ENCODE measurements around the gene TBC1D16.
A peak's percentile ranks its signal among the peaks of the same experiment; 100 is the strongest.

The TBC1D16 gene

DNA sequence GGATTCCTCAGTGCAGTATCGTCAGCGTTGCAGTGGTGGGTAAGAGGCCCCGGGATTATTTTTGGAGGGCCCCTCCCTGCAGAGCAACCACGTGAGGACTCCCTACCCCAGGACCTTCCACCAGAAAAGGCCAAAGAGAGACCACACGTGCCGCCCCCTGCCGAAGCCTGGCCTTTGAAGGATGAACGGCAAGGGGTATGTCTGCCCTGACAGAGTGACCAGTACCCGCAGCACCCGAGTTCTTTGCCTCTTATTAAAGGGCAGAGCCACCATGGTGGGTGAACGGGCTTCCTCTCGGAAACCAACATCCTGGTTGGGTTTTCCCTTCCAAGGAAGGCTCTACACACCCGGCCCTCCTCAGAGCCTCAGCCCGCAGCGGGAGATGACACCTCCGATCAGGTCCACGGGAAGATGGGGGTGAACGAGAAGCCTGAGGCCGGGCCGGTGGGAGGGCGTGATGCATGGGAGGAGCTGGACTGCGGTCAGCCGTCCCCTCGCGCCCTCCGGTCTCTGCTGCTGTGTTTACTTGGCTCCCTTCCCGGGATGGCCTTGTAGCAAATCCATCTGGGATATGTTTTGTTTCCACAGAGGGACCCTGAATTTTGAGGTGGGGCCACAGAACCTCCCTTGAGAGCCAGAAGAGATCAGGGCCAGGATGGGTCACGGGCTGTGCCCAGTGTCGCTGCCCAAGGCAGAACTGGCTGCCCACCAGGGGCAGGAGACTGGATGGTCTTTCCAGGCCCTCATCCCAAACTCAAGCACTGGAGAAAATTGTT, 49.1 kb downstream of the TBC1D16 start:
- no peak for FAIRE-seq

DNA sequence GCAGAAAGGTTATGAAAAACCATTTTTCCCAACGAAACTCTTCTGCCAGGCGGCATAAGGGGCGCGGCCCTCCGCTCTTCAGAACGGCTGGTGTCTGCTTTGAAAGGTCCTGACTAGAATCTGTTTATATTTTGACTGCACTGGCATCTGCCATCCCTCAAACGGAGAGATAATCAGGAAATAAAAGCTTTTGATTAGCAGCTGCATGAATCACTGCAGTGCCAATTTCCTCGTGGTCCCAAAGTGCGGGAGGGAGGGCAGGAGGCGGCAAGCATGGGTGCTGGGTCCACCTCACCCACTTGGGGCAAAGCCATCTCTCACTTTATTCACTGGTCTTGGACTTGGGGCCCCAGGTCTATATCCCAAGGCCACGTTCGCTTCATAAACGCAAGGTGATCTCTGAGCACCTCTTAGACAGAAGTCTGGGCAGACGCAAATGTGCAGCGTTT, 49.7 kb downstream of the TBC1D16 start:
- no peak for FAIRE-seq

DNA sequence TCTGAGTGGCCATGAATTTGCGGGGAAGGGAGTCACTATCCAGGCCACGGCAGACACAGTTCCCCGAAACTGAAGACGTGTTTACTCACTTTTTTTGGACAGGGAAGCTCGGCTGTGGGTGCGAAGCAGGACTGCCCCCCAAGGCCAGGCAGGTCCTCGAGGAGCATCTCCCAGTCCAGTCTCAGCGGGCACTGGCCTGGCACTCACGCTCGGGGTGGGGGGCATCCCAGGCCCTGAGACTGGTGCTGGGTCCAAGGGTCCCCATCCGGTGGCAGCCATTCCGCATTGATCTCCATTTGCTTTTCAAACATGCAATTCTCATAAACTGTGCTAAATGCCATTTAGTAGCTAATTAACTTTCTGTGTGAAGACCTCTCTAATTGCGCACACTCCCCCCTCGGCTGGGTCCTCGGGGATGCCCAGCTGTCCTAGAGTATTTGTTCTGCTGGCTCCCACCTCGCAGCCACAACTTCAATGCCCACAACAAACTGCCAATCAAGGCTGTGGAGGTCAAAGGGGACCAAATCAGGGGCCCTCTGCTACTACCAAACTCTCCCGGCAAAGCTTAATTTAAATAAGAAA, 50.2 kb downstream of the TBC1D16 start:
- FAIRE-seq, result no peak

DNA sequence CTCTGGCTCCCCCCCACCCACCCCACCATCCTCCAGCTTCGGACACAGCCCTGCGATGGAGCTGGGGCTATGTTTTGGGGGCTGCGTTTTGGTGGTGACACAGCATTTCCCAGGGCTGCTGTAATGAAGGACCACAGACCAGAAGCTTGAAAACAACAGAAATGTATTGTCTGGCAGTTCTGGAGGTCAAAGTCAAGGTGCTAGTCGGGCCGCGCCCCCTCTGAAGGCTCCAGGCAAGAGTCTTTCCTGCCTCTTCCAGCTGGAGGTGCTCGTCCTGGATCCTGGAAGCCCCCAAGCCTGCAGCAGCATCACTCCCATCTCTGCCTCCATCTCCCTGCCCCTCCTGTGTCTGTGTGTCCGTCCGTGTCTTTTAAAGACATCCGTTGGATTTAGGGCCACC, 50.8 kb downstream of the TBC1D16 start:
- FAIRE-seq, result no peak

DNA sequence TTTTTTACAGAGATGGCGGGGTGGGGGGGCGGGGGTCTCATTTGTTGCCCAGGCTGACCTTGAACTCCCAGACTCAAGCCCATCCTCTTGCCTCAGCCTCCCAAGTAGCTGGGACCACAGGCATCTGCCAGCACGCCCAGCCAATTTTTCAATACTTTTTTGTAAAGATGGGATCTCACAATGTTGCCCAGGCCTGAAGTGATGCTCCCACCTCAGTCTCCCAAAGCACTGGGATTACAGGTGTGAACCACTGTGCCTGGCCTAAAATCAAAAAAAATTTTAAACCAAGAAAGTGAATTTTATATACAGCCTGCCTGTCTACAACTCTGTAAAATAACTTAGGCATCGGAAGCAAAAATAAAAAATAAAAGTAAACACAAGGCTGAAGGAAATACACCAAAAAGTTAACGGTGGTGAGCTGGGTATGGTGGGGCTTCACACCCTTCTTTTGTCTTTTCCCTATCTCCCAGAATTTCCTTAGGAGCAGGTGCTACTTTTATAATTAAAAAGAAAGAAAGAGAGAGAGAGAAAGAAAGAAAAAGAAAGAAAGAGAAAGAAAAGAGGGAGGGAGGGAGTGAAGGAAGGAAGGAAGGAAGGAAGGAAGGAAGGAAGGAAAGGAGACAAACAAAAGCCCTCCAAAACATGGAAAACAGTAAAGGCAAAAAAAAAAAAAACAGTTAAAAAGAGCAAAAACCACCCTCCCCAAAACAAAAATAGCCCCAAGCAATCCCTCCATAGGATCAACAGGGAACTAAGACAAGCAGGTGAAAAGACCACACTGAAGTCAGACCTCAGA, 51.4 kb downstream of the TBC1D16 start:
- FAIRE-seq, result no peak

DNA sequence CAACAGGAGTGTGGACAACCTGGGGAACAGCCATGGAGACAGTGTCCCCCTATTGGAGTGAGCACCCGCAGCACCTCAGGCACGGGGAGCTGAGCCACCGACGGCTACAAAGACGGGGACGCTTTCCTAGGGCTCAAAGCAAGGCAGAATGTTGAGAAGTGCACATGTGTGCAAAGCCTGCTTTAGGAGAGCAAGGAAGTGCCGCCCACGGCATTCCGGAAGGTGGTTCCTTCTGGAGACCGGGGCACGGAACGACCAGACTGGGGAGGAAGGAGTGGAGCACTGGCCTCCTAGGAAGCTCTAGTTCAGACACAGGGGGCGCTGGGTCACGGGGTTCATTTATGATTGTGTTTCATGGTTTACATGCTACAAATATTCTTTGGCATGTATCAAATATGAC, 52.2 kb downstream of the TBC1D16 start:
- FAIRE-seq, result no peak

DNA sequence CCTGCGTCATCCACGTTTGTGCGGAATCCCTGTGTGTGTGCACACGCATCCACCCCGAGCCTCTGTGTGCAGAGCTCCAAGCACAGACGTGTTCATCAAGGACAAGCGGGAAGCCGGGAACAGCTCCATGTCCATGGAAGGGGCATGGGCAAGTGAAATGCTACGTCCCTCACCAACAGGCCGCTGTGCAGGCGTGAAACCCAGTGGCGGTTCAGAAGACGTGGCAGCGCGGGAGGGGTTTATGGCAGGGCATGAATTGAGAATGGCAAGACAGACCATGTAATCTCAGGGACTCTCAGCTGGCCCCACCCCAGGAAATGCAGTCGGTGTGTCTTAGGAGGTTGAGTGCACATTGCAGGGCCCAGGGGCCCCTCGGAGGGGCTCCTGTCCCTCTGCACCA, 52.7 kb downstream of the TBC1D16 start:
- no peak for FAIRE-seq

DNA sequence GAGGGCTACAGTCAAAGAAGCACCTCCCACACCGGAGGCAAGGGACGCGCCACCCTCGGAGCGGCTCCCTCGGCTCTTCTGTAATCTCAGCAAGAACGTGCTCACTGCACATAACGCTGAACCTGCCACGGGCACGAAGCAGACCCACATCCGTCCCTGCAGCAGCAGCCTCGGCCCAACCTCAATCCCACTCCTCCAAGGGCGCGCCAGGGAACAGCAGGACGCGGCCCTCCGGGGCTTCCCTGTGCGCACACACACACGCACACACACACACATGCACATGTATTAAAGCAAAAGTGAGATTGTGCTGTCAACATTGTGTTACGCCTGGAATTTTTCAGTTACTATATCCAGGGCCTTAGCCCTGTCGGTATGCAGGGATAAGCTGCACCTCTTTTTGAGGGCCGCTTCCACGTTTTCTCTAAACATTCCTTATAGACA, 54.0 kb downstream of the TBC1D16 start:
- FAIRE-seq, result no peak

DNA sequence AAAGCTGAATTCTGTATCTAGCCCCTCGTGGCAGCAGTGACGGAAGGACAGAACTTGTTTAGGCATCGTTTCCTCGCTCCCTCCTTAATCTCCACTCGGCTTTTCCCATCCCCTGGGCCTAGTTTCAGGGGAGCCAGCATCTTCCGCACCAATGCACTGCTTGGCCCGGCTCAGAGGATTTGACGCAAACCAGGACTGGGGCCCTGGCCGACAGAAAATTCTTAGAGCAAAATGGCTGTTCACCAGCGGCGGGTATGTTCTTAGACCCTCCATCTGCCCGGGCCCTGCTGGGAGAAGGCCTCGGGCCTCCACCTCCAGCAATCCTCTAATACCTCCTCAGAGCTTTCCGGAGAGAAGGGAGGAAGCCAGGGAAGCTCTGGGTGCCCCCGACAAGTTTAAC, 54.6 kb downstream of the TBC1D16 start:
- no peak for FAIRE-seq

DNA sequence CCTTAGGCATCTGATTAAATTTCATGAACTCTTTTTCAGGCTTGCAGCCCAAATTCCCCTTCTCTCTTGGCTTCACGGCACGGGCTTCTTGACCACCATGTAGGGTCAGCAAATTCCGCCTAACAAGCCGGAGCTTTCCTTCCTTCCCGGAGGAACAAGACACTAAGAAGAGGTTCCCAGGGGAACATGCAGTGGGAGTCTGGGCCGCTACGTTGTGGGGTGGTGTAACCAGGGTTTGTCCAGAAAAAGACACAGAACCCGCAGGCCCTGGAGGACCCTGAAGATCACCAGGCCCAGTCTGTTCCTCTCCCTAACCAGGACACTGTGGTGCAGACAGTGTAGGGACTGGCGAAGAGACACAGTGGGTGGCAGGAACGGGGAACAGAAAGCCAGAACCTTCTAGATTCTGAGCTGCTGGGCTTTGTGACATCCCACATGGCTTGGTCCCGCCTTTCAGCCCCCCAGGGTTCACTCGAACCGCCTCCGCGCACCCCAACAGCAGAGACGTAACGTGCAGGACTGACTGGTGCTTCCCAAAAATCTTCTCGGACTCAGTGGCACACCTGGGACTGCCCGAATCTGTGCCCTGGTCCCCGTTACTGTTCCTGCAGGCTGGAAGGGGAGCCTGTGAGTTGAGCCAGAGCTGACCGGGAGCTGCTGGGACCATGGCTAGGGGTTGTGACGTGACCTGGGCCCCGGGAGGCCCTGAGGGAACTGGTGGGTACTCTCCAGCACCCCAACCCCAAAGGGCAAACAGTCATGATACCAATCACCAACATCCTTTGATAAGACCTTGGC, 55.2 kb downstream of the TBC1D16 start:
- FAIRE-seq, result no peak

DNA sequence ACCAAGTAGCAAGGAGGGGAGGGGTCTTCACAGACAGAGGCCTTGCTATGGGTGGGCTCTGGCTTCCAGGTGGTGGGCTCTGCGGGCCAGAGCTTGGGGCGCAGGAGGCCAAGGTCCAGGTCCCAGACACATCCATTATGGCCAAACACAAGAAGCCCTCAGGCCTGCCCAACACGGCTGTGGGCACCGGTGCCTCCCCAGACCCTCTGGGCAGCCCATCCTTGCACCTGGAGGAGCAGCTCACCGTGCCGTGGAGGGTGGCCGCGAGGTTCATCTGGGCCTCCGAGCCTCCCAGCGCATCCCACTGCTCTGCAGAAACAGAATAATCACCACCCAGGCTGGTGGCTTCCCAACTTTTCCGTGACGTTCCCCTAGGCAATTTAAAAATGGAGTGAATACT, 55.9 kb downstream of the TBC1D16 start:
- FAIRE-seq, result no peak

DNA sequence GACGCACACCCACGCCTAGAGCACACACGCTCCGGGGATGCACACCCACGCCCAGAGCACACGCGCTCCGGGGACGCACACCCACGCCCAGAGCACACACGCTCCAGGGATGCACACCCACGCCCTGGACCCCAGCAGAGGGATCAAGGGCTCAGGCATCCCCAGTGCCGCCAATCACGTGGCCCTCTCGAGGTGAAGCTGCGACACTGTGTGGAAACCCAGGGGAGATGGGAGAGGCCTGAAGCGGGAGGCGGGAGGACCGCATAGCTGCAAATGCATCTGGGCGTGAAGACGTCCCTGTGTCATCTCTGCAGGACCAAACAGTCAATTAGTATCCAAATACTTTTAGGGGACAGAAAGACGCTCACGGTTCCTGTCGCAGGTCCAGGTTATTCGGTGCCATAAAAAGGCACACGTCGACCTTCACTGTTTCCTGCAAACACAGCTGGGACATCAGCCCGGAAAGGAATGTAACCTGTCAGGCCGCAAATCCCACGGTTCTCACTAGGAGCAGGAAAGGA, 56.4 kb downstream of the TBC1D16 start:
- no peak for FAIRE-seq

DNA sequence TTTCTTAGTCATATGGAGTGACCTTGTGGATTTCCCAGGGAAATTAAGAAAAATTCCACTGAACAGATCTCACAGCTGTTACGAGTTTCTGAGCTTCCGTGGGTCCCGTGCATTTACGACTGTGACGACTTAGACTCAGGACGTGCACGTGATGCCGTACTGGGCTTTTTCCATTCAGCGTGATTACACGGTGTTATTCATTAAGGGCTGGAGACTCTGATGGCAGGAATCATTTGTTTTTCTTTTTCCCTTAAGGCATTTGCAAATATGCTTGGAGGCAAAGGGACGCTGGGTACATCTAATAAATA, 57.2 kb downstream of the TBC1D16 start:
- FAIRE-seq, result no peak

DNA sequence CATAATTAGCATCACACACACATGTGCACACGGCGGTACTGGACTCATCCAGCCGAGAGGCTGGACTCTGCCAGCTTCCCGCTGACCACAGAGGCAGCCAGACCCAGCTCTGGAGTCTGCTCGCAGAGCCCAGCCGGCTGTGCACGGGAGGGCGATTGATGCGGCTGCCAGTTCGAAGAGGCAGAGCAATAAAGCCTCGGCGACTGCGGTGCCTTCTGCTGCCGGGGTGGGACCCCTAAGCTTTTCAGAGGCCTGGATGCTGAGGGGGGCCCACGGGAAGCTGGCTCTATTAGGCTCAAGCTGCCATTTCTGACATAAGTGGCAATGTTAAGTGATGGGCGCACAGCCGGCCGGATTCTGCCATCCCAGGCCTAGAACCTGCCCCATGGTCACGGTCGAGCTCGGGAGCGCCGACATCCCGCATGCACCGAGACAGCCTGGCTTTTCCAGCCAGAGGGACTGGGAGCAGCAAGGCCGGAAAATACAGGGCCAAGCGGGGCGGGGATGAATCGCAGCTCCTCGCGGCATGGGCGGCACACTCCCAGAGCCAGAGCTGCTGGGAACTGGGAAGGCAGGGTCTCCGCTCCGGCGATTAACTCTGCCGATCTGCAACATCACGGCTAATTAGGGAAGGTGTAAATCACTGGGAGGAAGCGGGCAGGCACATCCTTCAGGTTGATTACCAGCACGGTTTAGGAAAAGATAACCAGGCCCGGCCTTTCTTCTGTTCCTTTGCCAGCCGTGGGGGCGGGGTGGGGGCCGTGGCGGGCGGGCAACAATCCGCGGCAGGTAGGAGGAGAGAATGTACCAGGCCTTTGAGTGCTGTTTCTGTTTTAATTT, 57.7 kb downstream of the TBC1D16 start:
- no peak for FAIRE-seq

DNA sequence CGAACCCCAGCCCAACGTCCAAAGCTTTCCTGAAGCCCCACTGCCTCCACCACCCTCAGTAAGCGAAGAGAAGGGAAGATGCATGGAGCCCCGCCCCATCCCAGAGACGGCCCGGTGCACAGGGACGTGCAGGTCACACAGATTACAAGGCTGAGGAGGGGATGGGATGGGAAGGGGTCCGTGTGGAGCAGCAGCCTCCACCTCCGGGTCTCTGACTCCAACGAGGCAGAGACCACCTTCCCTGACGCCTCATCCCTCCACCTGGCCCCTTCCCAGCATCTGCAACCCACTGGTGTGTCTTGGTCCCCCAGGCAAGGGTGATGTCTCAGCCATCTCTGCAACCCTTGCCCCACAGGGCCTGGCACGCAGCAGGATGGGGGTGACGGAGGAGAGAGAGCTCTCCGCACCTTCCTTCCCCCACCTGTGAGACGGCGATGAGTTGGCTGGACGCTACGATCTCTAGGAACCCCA, 58.5 kb downstream of the TBC1D16 start:
- no peak for FAIRE-seq

DNA sequence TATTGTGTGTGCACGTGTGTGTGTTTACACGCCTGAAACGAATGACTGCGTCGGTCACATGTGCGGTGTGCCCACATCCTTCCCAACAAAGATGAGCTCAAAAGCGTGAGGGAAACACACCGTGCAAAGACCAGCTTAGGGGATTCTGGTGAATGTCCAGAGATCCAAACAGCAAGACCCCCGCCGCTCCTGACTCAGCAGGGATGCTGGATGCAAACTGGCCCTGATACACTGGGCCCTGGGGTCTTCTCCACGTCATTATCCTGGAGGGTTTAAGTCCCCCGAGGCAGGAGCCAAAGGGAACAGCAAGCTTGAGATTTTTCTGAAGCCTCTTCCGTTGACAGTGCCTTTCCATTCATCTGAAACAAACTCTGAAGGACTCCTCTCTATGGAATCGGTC, 59.2 kb downstream of the TBC1D16 start:
- no peak for FAIRE-seq

DNA sequence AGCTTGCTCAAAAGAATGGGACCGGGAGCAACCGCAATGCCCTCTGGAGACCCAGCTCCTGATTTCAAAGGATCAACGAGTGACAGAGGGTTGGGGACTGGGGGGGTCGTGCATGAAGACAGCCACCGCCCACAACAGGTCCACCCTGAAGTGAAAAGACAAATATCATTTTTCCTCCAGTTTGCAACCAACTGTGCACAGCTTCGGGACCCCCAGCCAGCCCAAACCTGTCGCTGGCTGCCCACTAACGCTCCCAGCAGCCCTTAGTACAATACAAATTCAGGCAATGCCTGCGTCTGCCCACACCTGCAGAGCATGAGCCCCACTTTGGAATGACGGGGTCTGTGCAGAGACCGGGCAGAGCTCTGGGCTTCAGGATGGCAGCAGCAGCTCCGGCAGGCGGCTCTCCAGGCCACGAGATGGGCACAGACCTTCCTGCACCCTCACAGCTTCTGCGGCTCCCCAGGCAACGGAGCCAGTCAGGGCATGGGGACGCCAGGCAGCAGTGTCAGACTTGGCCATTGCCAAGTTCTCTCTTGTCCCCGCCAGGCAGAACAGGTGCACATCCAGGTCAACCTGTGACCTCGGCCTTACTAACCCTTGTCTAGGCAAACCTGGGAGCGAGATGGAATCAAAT, 60.1 kb downstream of the TBC1D16 start:
- FAIRE-seq, result no peak

DNA sequence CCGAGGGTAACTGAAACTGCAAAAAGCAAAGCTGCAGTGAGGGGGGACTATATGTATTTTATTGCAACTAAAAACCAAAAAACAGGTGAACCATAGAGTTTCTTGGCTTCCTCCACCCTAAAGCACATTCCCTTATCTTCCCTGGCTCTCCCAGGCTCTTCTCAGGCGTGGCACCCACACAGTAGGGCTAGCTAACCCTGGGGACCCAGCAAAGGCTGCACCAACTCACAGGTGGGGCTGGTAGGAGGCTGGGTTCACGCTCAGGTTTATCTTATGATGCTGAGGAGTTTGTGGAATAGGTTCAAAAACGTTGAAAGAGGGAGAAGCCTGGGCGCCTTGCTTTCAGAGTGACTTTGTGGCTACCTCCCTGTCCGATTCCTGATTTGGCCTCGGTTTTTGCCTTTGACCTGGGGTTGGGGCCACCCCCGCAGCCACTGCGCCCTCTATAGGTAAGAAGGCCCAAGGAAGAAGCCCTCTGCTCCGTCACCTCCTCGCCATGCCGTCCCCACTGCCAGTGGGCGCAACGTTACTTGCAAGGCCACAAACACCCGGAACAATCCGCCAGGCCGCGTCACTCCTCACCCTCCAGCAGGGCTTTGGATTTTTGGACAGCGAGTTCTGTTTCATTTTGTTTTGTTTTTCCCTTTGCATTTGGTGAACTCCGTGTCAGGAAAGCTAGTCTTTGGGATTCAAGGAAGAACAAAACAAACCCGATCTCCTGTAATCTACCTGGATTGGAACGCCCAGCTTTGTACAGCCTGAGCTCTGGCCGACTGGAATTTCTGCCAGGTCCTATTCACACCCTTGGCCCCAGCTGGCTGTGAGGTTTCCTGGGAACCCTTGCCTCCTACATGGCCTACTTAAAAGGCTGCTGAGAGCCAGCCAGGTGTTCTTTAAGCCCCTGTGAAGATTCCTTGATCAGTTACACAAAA, 60.8 kb downstream of the TBC1D16 start:
- no peak for FAIRE-seq

DNA sequence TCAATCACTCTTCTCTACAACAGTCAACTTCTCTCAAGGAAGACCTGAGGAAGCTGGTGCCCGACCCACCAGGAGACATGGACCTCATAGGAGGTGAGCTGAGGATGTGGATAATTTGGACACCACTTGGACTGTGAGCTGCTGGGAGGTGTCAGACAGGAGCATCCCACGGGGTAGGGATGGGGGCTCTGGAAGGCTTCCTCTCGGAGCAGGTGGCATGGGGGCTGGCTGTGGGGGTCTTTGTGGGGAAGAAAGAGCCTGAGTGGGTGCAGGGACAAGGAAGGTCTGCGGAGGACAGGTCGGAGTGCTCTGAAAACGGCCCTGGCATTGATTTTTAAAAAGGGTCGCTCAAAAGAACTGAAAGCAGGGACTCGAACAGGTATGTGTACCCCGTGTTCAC, 64.0 kb downstream of the TBC1D16 start:
- FAIRE-seq, result no peak

DNA sequence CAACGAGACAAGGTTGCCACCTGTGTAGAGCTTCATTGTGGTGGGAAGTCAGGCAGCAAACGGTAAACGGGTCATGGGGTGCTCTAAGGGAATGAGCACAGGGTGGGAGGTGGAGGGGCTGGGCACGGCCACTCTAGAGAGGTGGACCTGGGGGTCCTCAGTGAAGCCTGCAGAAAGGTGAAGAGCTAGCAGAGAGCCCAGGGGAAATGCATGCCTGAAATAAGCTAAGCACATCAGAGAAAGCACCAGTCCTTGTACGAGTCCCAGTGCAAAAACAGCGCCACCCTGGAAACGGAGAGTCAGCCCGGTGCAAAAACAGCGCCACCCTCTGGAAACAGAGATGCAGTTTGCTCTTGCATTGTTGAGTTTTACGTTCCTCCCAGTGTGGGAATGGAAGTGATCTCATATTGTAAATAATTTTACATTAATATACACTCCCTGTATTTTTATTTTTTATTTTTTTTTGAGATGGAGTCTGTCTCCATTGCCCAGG, 65.0 kb downstream of the TBC1D16 start:
- FAIRE-seq, result peak; percentile 46
